ENCODE results near the gene TBX1.

Gene TBX1

DNA sequence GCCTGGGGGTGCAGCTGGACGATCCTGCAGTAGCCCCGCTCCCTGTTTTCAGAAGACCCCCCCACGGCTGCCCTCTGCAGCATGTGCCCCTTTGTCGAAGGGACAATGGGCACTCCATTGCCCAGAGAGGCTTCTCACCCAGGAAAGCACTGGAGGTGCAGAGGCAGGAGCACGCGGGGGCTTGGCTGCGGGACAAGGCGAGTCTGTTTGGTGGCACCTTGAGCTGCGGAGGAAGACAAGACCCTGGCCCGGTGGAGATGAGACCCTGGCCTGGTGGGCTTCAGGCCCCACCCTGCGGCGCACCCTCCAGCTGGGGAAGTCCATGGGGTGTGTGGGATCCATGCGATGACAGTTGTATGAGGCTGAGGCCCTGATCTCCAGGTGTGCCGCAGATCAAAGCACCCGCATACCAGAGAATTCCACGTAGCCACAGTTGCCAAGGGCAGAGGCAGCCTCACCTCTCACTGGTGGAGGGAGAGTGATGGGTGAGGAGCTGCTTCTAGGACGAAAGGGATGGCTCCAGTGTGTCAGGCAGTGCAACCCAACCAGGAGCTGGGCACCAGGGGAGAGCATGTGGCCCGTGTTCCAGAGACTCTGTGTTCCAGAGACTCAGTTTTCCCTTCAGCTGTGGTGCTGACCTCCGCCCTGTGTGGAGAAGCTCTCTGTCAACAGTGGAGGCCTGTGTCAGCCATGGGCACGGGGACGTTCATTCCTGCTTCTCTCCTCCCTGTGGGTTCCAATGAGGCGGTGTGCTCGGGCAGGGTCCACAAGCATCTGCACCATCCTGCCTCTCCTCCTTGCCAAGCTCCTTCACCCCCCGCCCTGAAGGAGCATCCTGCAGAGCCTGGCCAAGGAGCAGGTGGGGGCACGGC, 10.0 kb downstream of the TBX1 start:
- Histone ChIP-seq H3K23ac (ENCODE audit: low read length) (no peak overlapping the region), H4K8ac (ENCODE audit: low read depth, low read length) (no peak overlapping the region), H4K91ac (ENCODE audit: low read depth, low read length) (no peak overlapping the region), H3K4me2 (ENCODE audit: low read length) (no peak overlapping the region), H3K27ac (ENCODE audit: low read depth, low read length) (no peak overlapping the region), H2BK12ac (ENCODE audit: low read length) (no peak overlapping the region), H3K4ac (ENCODE audit: low read depth, low read length) (no peak overlapping the region), H3K4me3 (ENCODE audit: low read depth, low read length) (no peak overlapping the region), H2BK120ac (ENCODE audit: insufficient read depth, low read length, poor library complexity) (no peak overlapping the region), H3K9me3 (ENCODE audit: insufficient read depth, low read depth, low read length) (no peaks in the 10 kb centered on the region), H3K27me3 (ENCODE audit: insufficient read depth, low read length) (peaks cover 41% of the 10 kb centered on the region), H2AK5ac (ENCODE audit: low read length) (no peak overlapping the region), H3K18ac (ENCODE audit: low read length) (no peak overlapping the region), H2BK5ac (ENCODE audit: low read depth, low read length, poor library complexity) (no peak overlapping the region), H3K14ac (ENCODE audit: low read length) (no peak overlapping the region), H3K4me1 (ENCODE audit: control insufficient read depth in 1 of 2, insufficient read depth in 2 of 2, low read length in 2 of 2) (peaks cover 2 to 3% of the 10 kb centered on the region in 2 experiments), H2AFZ (ENCODE audit: insufficient read depth, low read length, poor library complexity) (no peak overlapping the region), H3K9ac (ENCODE audit: low read length) (no peak overlapping the region), H3K36me3 (ENCODE audit: control insufficient read depth in 1 of 2, insufficient read depth in 2 of 2, low read length in 2 of 2) (no peaks in the 10 kb centered on the region), H3K79me1 (ENCODE audit: low read length) (no peaks in the 10 kb centered on the region), H3K79me2 (ENCODE audit: control insufficient read depth, insufficient read depth, low read length, poor library complexity) (no peaks in the 10 kb centered on the region), H4K12ac (ENCODE audit: low read depth, low read length) (no peak overlapping the region)
- no CpG with 5 or more reads among the region's 25 CpGs for WGBS (ENCODE audit: extremely low coverage, insufficient coverage, insufficient read length)
- no peak for DNase-seq

DNA sequence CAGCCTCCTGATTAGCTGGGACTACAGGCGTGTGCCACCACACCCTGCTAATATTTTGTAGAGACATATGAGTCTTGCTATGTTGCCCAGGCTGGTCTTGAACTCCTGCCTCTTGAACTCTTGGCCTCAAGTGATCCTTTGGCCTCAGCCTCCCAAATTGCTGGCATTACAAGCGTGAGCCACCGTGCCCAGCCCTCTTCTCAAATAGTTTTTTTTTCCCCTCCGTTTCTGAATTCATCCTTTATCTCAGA, 11.8 kb downstream of the TBX1 start:
- no peak overlapping the region for H3K4ac ChIP-seq (ENCODE audit: low read depth, low read length)
- no peak overlapping the region for H3K18ac ChIP-seq (ENCODE audit: low read length)
- no peak overlapping the region for H2BK5ac ChIP-seq (ENCODE audit: low read depth, low read length, poor library complexity)
- peaks cover 24% of the 10 kb centered on the region for H3K27me3 ChIP-seq (ENCODE audit: insufficient read depth, low read length)
- no peak overlapping the region for H4K8ac ChIP-seq (ENCODE audit: low read depth, low read length)
- no peak overlapping the region for H4K91ac ChIP-seq (ENCODE audit: low read depth, low read length)
- H3K4me3 ChIP-seq (ENCODE audit: low read depth, low read length): no peak overlapping the region
- H4K12ac ChIP-seq (ENCODE audit: low read depth, low read length): no peak overlapping the region
- no peak overlapping the region for H2BK120ac ChIP-seq (ENCODE audit: insufficient read depth, low read length, poor library complexity)
- no peaks in the 10 kb centered on the region for H3K79me2 ChIP-seq (ENCODE audit: control insufficient read depth, insufficient read depth, low read length, poor library complexity)
- no peak overlapping the region for H2AFZ ChIP-seq (ENCODE audit: insufficient read depth, low read length, poor library complexity)
- H3K4me2 ChIP-seq (ENCODE audit: low read length): no peak overlapping the region
- H3K9ac ChIP-seq (ENCODE audit: low read length): no peak overlapping the region
- no peak overlapping the region for H2BK12ac ChIP-seq (ENCODE audit: low read length)
- no CpG with 5 or more reads among the region's 4 CpGs for WGBS (ENCODE audit: extremely low coverage, insufficient coverage, insufficient read length)
- no peaks in the 10 kb centered on the region for H3K36me3 ChIP-seq (ENCODE audit: control insufficient read depth in 1 of 2, insufficient read depth in 2 of 2, low read length in 2 of 2)
- H3K23ac ChIP-seq (ENCODE audit: low read length): no peak overlapping the region
- no peak overlapping the region for H3K14ac ChIP-seq (ENCODE audit: low read length)
- H2AK5ac ChIP-seq (ENCODE audit: low read length): no peak overlapping the region
- H3K27ac ChIP-seq (ENCODE audit: low read depth, low read length): no peak overlapping the region
- no peak for DNase-seq
- no peaks in the 10 kb centered on the region for H3K4me1 ChIP-seq (ENCODE audit: control insufficient read depth in 1 of 2, insufficient read depth in 2 of 2, low read length in 2 of 2)
- H3K9me3 ChIP-seq (ENCODE audit: insufficient read depth, low read depth, low read length): no peaks in the 10 kb centered on the region
- no peaks in the 10 kb centered on the region for H3K79me1 ChIP-seq (ENCODE audit: low read length)

DNA sequence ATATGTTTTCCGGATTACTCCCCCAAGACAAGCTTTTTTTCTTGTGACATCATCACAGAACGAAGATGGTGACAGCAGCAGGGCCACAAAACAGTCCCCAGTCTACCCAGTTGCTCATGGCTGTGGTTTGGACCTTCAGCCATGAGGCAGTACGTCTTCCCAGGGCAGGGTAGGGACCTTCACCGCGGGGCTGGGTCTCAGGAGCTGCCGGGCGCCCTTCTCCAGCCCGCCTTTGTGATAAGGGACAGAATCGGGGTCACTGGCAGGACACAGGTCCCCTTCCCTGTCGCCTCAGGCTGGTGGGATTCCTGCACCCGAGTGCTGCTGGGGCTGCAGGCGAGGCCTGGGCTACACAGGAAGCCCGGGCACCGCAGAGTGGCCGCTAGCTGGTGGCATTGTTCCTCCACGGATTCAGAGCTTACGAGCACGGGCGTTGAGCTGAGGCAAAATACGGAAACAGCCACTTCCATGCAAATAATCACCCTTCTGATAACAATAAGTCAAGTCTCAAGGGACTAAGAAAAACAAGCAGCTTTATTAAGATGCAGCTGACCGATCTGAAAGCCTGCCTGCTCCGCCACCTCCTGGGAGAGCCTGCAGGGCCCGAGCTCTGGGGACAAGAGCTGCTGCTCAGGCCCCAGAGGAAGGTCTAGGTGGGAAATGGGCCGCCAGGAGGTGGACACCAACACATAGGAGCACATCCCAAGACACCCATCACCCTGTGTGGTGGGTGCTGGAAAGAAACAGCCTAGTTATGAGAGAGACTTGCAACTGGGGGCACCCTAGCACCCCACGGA, 12.3 kb downstream of the TBX1 start:
- Histone ChIP-seq H3K4me2 (ENCODE audit: low read length) (no peak overlapping the region), H2BK120ac (ENCODE audit: insufficient read depth, low read length, poor library complexity) (no peak overlapping the region), H2BK5ac (ENCODE audit: low read depth, low read length, poor library complexity) (no peak overlapping the region), H4K12ac (ENCODE audit: low read depth, low read length) (no peak overlapping the region), H3K14ac (ENCODE audit: low read length) (no peak overlapping the region), H2AFZ (ENCODE audit: insufficient read depth, low read length, poor library complexity) (no peak overlapping the region), H3K4ac (ENCODE audit: low read depth, low read length) (no peak overlapping the region), H3K4me3 (ENCODE audit: low read depth, low read length) (no peak overlapping the region), H2BK12ac (ENCODE audit: low read length) (no peak overlapping the region), H4K91ac (ENCODE audit: low read depth, low read length) (no peak overlapping the region), H3K23ac (ENCODE audit: low read length) (no peak overlapping the region), H3K4me1 (ENCODE audit: control insufficient read depth in 1 of 2, insufficient read depth in 2 of 2, low read length in 2 of 2) (no peaks in the 10 kb centered on the region), H3K79me2 (ENCODE audit: control insufficient read depth, insufficient read depth, low read length, poor library complexity) (no peaks in the 10 kb centered on the region), H3K9ac (ENCODE audit: low read length) (no peak overlapping the region), H3K9me3 (ENCODE audit: insufficient read depth, low read depth, low read length) (no peaks in the 10 kb centered on the region), H3K18ac (ENCODE audit: low read length) (no peak overlapping the region), H3K79me1 (ENCODE audit: low read length) (no peaks in the 10 kb centered on the region), H3K36me3 (ENCODE audit: control insufficient read depth in 1 of 2, insufficient read depth in 2 of 2, low read length in 2 of 2) (no peaks in the 10 kb centered on the region), H3K27me3 (ENCODE audit: insufficient read depth, low read length) (peaks cover 19% of the 10 kb centered on the region), H2AK5ac (ENCODE audit: low read length) (no peak overlapping the region), H3K27ac (ENCODE audit: low read depth, low read length) (no peak overlapping the region), H4K8ac (ENCODE audit: low read depth, low read length) (no peak overlapping the region)
- no peak for DNase-seq
- no CpG with 5 or more reads among the region's 25 CpGs for WGBS (ENCODE audit: extremely low coverage, insufficient coverage, insufficient read length)

DNA sequence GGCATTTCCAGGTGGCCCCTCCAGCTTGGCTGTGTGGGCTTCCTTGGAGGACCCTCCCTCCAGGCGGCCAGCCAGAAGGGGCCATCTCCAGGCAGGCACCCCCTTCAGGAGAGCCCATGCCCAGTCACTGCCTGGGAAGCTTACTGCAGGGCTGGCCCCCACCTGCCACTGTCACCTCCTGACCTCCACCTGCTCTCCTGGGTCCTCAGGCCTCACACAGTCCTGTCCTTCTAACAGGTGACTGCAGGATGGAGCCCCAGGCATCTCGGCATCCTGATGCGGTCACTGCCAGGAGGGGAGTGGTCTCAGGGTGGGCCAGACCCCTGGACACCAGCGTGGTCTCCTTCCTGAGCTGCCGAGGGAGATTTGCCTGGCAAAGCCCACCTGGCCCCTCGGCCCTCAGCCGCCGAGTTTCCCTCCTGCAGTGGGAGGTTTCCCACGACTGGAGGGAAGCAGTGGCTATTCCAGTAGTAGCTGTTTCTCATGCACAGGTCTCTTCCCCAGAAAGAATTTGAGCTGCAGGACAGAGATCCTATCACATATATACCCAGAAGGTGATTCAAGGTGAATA, 13.0 kb downstream of the TBX1 start:
- H3K9me3 ChIP-seq (ENCODE audit: insufficient read depth, low read depth, low read length): no peaks in the 10 kb centered on the region
- H2BK5ac ChIP-seq (ENCODE audit: low read depth, low read length, poor library complexity): no peak overlapping the region
- no peak overlapping the region for H2AK5ac ChIP-seq (ENCODE audit: low read length)
- no peak for DNase-seq
- no peak overlapping the region for H4K8ac ChIP-seq (ENCODE audit: low read depth, low read length)
- H3K18ac ChIP-seq (ENCODE audit: low read length): no peak overlapping the region
- no peak overlapping the region for H3K4me3 ChIP-seq (ENCODE audit: low read depth, low read length)
- H3K4me1 ChIP-seq (ENCODE audit: control insufficient read depth in 1 of 2, insufficient read depth in 2 of 2, low read length in 2 of 2): no peaks in the 10 kb centered on the region
- H3K27me3 ChIP-seq (ENCODE audit: insufficient read depth, low read length): peaks cover 12% of the 10 kb centered on the region
- no peak overlapping the region for H2BK12ac ChIP-seq (ENCODE audit: low read length)
- no peak overlapping the region for H4K91ac ChIP-seq (ENCODE audit: low read depth, low read length)
- H3K4me2 ChIP-seq (ENCODE audit: low read length): no peak overlapping the region
- no peak overlapping the region for H3K9ac ChIP-seq (ENCODE audit: low read length)
- no peaks in the 10 kb centered on the region for H3K36me3 ChIP-seq (ENCODE audit: control insufficient read depth in 1 of 2, insufficient read depth in 2 of 2, low read length in 2 of 2)
- H2BK120ac ChIP-seq (ENCODE audit: insufficient read depth, low read length, poor library complexity): no peak overlapping the region
- H3K4ac ChIP-seq (ENCODE audit: low read depth, low read length): no peak overlapping the region
- no CpG with 5 or more reads among the region's 9 CpGs for WGBS (ENCODE audit: extremely low coverage, insufficient coverage, insufficient read length)
- H3K14ac ChIP-seq (ENCODE audit: low read length): no peak overlapping the region
- H3K79me1 ChIP-seq (ENCODE audit: low read length): no peaks in the 10 kb centered on the region
- no peaks in the 10 kb centered on the region for H3K79me2 ChIP-seq (ENCODE audit: control insufficient read depth, insufficient read depth, low read length, poor library complexity)
- H4K12ac ChIP-seq (ENCODE audit: low read depth, low read length): no peak overlapping the region
- no peak overlapping the region for H3K27ac ChIP-seq (ENCODE audit: low read depth, low read length)
- H2AFZ ChIP-seq (ENCODE audit: insufficient read depth, low read length, poor library complexity): no peak overlapping the region
- H3K23ac ChIP-seq (ENCODE audit: low read length): no peak overlapping the region
